Fibroblast of skin of back (primary cell): ENCODE results near the gene SYT2. TPM values are rescaled to one million over a fixed set of nuclear protein-coding genes. Genes with fewer than 3 reads are reported as not detected.
"Not testable (repeated sequence)": the region's sequence is repeated elsewhere in the genome, so short reads cannot be mapped to it uniquely, and the experiment has no call there.

Source experiments
- DNase-seq: peaks from one replicate; pipeline ENCODE4 v3.0.0-alpha.2; 2013
- polyA plus RNA-seq, 2 experiments: library from polyadenylated mRNA; unstranded; fragments of 120-200 nt; gene quantifications; one replicate each; pipeline ENCODE4 v1.2.1, GENCODE V29; 2013; ENCODE audit not compliant: insufficient read length in 2 of 2

SYT2 gene
- 0.07 TPM for polyA plus RNA-seq (2013, experiment 1 of 2; ENCODE audit: insufficient read length)
- 0.10 TPM for polyA plus RNA-seq (2013, experiment 2 of 2; ENCODE audit: insufficient read length)

- DNase-seq, result peak; percentile 27
Observed at GRCh38 chr1:202710070-202711045, at the start of gene SYT2. TSS of gene SYT2 (minus strand) at chr1:202710454. CDS start at chr1:202605772, 104,682 bp downstream.

- no peak for DNase-seq
Observed at GRCh38 chr1:202756391-202756790, 46.1 kb upstream of the SYT2 start.

GRCh38 chr1:202754293-202754692 is 44.0 kb upstream of the SYT2 start:
- no peak for DNase-seq

GRCh38 chr1:202752774-202753173 is 42.5 kb upstream of the SYT2 start:
- DNase-seq, result no peak

- no peak for DNase-seq
Observed at GRCh38 chr1:202750761-202751160, 40.5 kb upstream of the SYT2 start.

GRCh38 chr1:202750024-202750423 is 39.8 kb upstream of the SYT2 start:
- no peak for DNase-seq

GRCh38 chr1:202745323-202745888 is 35.2 kb upstream of the SYT2 start:
- DNase-seq, result no peak

GRCh38 chr1:202744770-202745169 is 34.5 kb upstream of the SYT2 start:
- not testable (repeated sequence) for DNase-seq

GRCh38 chr1:202742496-202742895 is 32.2 kb upstream of the SYT2 start:
- no peak for DNase-seq

- no peak for DNase-seq
Observed at GRCh38 chr1:202733251-202733650, 23.0 kb upstream of the SYT2 start.

GRCh38 chr1:202728951-202729350 is 18.7 kb upstream of the SYT2 start:
- no peak for DNase-seq

GRCh38 chr1:202725526-202725925 is 15.3 kb upstream of the SYT2 start:
- no peak for DNase-seq

- no peak for DNase-seq
Observed at GRCh38 chr1:202723708-202724107, 13.5 kb upstream of the SYT2 start.

- DNase-seq, result not testable (repeated sequence)
Observed at GRCh38 chr1:202723046-202723445, 12.8 kb upstream of the SYT2 start.

- DNase-seq, result no peak
Observed at GRCh38 chr1:202716654-202717053, 6.4 kb upstream of the SYT2 start.

- DNase-seq, result not testable (repeated sequence)
Observed at GRCh38 chr1:202714202-202714601, 3.9 kb upstream of the SYT2 start.

- DNase-seq, result peak; percentile 13
Observed at GRCh38 chr1:202713110-202713509, 2.9 kb upstream of the SYT2 start.

- no peak for DNase-seq
Observed at GRCh38 chr1:202711949-202712635, 1.8 kb upstream of the SYT2 start.

GRCh38 chr1:202709276-202710041 is 795 bp downstream of the SYT2 start:
- DNase-seq, result no peak

GRCh38 chr1:202708456-202709275 is 1.6 kb downstream of the SYT2 start:
- no peak for DNase-seq

GRCh38 chr1:202706851-202707250 is 3.4 kb downstream of the SYT2 start:
- no peak for DNase-seq
